ENCODE measurements around the gene TXNDC17. TPM values are rescaled to one million over a fixed set of nuclear protein-coding genes. Genes with fewer than 3 reads are reported as not detected.
"Not testable (repeated sequence)": the region's sequence is repeated elsewhere in the genome, so short reads cannot be mapped to it uniquely, and the experiment has no call there.

The TXNDC17 gene
- total and polyA plus RNA-seq, 3 donors from 2014 or later: 101 to 119 (median 119) TPM

DNA sequence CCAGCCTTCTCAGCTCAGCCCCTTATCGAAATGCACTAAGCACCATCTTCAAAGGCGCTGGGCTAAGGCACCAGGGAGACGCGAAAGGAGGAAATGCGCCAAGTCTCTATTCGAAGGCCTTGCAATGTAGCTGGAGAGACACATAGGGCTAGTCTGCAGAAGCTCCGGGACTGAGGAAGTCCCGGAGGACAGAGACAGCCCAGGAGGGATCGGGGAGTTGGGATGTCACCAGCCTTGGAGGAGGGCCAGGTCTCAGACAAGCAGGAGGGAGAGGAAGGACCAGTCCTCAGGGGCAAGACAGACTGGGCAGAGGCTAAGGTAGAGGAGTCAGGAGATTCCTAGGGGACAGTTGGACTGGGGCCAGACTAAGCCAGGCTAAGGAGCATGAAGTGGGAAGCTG is 19.2 kb downstream of the TXNDC17 start:
- intact Hi-C loops (cut with DNase I; ENCODE audit: low total_unique reads): loop anchor here (10.0 kb wide), 1 partner anchor 345 kb away; no protein-coding TSS in a partner anchor

DNA sequence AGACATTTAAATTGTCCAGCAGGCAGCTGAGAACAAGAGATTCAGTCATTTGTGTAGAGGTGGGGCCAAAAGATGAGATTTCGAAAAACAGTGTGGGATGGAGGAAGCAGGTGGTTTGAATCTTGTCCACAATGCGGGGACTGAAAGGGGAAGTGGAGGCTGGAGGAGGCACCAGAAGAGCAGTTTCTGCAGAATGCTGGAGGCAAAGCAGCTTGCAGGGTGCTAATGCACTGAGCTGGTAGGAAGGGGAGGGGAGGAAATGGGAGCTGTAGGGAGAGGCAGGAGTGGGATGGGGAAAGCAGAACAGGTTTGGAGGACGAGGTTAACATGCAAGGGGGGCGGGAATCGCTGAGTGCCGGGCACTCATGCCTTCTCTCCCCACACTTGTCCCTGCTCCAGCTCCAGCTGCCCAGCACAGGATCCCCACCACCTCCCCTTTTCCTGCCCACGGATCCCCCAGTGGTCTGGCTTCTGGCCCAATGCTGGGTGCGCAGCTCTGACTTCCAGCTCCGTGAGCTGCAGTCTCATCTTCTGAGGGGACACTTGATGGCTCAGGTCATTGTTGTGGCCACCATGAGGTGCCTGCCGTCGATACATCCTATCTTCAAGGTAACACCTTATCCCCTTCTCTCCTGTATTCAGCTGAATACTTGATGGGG is 20.1 kb downstream of the TXNDC17 start:
- intact Hi-C loops (cut with DNase I; ENCODE audit: low total_unique reads): loop anchor here (10.0 kb wide), 1 partner anchor 344 kb away; no protein-coding TSS in a partner anchor

More for the DNA sequence above, 19.2 kb downstream of the TXNDC17 start:
- Histone ChIP-seq H3K4me1 (no peaks in the 10 kb centered on the region), H3K36me3 (ENCODE audit: low read depth, missing control alignments) (no peaks in the 10 kb centered on the region), H3K9me3 (no peaks in the 10 kb centered on the region), H3K27me3 (no peaks in the 10 kb centered on the region), H3K4me3 (no peak overlapping the region), H3K27ac (no peak overlapping the region)
- no peak for DNase-seq
- TF ChIP-seq, protein P1, sequence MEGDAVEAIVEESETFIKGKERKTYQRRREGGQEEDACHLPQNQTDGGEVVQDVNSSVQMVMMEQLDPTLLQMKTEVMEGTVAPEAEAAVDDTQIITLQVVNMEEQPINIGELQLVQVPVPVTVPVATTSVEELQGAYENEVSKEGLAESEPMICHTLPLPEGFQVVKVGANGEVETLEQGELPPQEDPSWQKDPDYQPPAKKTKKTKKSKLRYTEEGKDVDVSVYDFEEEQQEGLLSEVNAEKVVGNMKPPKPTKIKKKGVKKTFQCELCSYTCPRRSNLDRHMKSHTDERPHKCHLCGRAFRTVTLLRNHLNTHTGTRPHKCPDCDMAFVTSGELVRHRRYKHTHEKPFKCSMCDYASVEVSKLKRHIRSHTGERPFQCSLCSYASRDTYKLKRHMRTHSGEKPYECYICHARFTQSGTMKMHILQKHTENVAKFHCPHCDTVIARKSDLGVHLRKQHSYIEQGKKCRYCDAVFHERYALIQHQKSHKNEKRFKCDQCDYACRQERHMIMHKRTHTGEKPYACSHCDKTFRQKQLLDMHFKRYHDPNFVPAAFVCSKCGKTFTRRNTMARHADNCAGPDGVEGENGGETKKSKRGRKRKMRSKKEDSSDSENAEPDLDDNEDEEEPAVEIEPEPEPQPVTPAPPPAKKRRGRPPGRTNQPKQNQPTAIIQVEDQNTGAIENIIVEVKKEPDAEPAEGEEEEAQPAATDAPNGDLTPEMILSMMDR (IDR thresholded peaks at IDR 0.05): no peak
- no peak for TF ChIP-seq POLR2A (IDR thresholded peaks at IDR 0.05)
- WGBS, 2 donors: 82 to 85% methylated on average over 9 of the region's 9 CpGs

DNA sequence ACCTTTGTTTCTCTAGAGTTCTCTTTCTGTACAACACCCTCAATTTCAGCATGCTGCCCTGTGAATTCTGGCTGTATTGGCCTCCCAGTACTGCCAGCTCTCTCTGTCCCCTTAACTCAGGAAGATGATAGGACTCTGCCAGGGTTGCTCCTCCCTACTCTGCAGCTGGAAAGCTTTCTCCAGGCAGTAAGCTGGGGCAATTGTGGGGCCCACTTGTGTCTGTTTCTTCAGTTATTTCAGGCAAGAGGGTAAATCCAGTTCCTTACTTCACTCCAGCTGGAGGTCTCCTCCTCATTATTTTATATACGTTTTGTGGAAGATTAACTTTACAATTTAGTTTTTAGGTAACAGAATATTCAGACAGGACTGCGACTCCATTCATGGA is 20.6 kb downstream of the TXNDC17 start:
- no peaks in the 10 kb centered on the region for H3K27me3 ChIP-seq
- H3K4me3 ChIP-seq: no peak overlapping the region
- 71 to 81% methylated on average over 2 of the region's 2 CpGs for WGBS, 2 donors
- TF ChIP-seq, protein P1 (IDR thresholded peaks at IDR 0.05): no peak
- TF ChIP-seq POLR2A (IDR thresholded peaks at IDR 0.05): no peak
- no peaks in the 10 kb centered on the region for H3K9me3 ChIP-seq
- no peaks in the 10 kb centered on the region for H3K4me1 ChIP-seq
- H3K27ac ChIP-seq: no peak overlapping the region
- no peaks in the 10 kb centered on the region for H3K36me3 ChIP-seq (ENCODE audit: low read depth, missing control alignments)
- DNase-seq: no peak
- intact Hi-C loops (cut with DNase I; ENCODE audit: low total_unique reads): loop anchor here (10.0 kb wide), 1 partner anchor 343 kb away; no protein-coding TSS in a partner anchor

More for the DNA sequence above, 20.1 kb downstream of the TXNDC17 start:
- H3K27me3 ChIP-seq: no peaks in the 10 kb centered on the region
- no peaks in the 10 kb centered on the region for H3K9me3 ChIP-seq
- no peak overlapping the region for H3K4me3 ChIP-seq
- whole genome bisulfite sequencing, 2 donors: 42 to 63% methylated on average over 11 of the region's 11 CpGs
- no peak for DNase-seq
- H3K36me3 ChIP-seq (ENCODE audit: low read depth, missing control alignments): no peaks in the 10 kb centered on the region
- H3K27ac ChIP-seq: no peak overlapping the region
- H3K4me1 ChIP-seq: no peaks in the 10 kb centered on the region
- no peak for TF ChIP-seq POLR2A (IDR thresholded peaks at IDR 0.05)
- TF ChIP-seq, protein P1 (IDR thresholded peaks at IDR 0.05): no peak

DNA sequence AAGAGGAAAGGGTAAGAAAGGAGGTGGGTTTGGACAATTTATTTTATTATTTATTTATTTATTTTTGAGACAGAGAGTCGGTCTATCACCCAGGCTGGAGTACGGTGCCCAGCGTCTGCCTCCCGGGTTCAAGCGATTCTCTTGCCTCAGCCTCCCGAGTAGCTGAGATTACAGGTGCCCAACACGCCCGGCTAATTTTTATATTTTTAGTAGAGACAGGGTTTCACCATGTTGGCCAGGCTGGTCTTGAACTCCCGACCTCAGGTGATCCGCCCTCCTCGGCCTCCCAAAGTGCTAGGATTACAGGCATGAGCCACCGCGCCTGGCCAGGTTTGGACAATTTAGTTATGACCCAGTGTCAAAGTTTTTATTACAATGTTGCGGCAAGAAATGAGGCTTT is 22.3 kb downstream of the TXNDC17 start:
- 91 to 92% methylated on average over 14 of the region's 14 CpGs for WGBS, 2 donors
- intact Hi-C loops (cut with DNase I; ENCODE audit: low total_unique reads): loop anchor here (10.0 kb wide), 1 partner anchor 342 kb away; no protein-coding TSS in a partner anchor
- H3K9me3 ChIP-seq; H3K27ac ChIP-seq; H3K36me3 ChIP-seq (ENCODE audit: low read depth, missing control alignments); DNase-seq; H3K4me1 ChIP-seq; H3K27me3 ChIP-seq; H3K4me3 ChIP-seq: not testable (repeated sequence)

DNA sequence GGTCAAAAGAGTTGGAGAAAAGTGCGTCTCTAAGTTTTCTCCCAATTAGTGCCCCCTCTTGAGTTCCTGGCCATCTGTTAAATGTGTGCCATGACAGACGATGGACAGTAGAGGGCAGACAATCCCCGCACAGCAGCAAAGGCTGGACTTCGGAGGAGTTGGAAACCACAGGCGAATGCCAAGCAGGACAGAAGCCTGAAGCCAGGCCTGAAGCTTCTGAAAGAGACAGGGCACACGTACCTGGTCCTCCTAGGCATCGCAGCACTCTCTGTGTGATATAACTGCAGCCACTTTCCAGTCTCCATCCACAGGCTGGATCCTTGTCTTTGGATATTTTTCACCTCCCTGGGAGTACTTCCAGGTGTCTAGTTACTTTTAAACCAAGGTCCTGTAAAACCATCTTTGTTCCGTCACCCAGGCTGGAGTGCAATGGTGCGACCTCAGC is 25.2 kb downstream of the TXNDC17 start:
- no peaks in the 10 kb centered on the region for H3K27me3 ChIP-seq
- TF ChIP-seq, protein P1 (IDR thresholded peaks at IDR 0.05): peak; percentile 63 to 85 (median 81)
- no peak for TF ChIP-seq POLR2A (IDR thresholded peaks at IDR 0.05)
- H3K4me1 ChIP-seq: no peaks in the 10 kb centered on the region
- 25% methylated on average over 9 of the region's 9 CpGs for WGBS, 2 donors
- H3K4me3 ChIP-seq: no peak overlapping the region
- peak; percentile 85 for DNase-seq
- no peaks in the 10 kb centered on the region for H3K9me3 ChIP-seq
- no peak overlapping the region for H3K27ac ChIP-seq
- no peaks in the 10 kb centered on the region for H3K36me3 ChIP-seq (ENCODE audit: low read depth, missing control alignments)
- intact Hi-C loops (cut with DNase I; ENCODE audit: low total_unique reads): loop anchor here (10.0 kb wide), 1 partner anchor 339 kb away; no protein-coding TSS in a partner anchor

Measured in testis (tissue), 3 donors.